GM18511 (cell line): Measurements from ENCODE around the gene BICDL2.

ENCODE experiments used
- ATAC-seq: cut with Tn5 transposase; IDR thresholded peaks from one replicate; pipeline ENCODE4 v1.9.1; 2021; ENCODE audit warnings: mild to moderate bottlenecking, moderate library complexity; ENCODE audit not compliant: unreplicated experiment

Gene BICDL2

DNA sequence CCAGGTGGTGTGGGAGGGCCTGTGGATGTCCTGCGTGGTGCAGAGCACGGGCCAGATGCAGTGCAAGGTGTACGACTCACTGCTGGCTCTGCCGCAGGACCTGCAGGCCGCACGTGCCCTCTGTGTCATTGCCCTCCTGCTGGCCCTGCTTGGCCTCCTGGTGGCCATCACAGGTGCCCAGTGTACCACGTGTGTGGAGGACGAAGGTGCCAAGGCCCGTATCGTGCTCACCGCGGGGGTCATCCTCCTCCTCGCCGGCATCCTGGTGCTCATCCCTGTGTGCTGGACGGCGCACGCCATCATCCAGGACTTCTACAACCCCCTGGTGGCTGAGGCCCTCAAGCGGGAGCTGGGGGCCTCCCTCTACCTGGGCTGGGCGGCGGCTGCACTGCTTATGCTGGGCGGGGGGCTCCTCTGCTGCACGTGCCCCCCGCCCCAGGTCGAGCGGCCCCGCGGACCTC lies 23.2 kb downstream of the BICDL2 start:
- ATAC-seq: no peak

DNA sequence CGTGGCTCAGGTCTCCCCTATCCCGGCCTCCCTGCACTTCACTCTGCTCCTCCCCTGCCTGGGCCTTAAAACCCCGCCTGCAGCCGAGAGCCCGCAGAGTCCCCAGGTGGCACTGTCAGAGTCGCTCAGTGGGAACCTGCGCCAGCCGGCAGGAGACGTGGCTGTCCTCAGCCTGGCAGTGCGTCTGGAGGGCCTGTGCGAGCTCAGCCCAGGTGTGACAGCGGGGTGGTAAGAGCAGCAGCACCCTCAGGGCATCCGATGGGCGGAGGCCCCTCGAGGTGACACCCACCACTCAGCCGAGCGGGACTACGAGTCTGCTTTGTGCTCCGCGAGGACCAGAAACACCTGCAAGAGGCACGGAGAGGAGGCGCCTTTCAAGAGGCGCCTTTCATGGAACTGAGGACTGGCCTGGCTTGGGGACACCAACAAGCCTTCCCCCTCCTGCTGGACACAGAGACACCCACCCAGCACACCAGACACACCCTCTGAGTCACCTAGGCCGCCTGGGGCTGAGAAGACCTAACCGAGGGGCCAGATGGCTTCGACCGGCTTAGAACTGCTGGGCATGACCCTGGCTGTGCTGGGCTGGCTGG lies 23.8 kb downstream of the BICDL2 start, which contains the start of gene CLDN9:
Gene CLDN9, plus strand, starts transcription at position 96 of the 593 bp plus-strand sequence. Its CDS starts 440 bp downstream, at position 536.
- ATAC-seq: no peak

DNA sequence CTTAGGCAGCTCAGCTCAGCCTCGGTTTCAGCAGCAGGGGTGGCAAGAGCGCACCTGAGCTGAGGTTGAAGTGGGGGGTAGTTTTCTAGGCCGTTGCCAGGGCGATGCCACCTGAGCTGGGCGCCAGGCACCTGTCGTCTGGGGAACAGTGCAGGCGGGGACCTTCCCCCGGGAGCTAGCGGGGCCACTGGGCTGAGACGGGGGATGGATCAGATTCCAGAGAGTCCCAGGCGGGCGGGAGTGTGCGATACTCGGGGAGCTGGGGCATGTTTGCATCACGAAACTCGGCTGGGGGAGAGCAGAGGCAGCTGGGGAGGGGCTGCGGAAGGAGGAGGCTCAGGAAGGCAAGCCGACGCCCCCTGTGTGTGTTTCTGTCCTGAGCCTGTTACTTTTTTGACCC lies 24.5 kb downstream of the BICDL2 start:
- no peak for ATAC-seq

DNA sequence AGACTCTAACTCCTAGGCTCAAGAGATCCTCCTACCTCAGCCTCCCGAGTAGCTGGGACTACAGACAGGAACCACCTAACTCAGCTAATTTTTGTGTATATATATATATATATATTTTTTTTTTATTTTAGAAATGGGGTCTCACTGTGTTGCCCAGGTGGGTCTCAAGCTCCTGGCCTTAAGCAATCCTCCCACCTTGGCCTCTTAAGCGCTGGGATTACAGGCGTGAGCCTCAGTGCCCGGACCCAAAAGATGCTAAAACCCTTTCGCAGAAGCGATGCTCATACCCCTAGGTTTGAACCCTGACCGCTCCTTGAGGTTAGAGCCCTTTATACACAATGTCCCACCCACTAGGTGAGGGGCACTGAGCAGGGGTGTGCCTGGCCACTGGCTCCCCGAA lies 26.2 kb downstream of the BICDL2 start:
- no peak for ATAC-seq

DNA sequence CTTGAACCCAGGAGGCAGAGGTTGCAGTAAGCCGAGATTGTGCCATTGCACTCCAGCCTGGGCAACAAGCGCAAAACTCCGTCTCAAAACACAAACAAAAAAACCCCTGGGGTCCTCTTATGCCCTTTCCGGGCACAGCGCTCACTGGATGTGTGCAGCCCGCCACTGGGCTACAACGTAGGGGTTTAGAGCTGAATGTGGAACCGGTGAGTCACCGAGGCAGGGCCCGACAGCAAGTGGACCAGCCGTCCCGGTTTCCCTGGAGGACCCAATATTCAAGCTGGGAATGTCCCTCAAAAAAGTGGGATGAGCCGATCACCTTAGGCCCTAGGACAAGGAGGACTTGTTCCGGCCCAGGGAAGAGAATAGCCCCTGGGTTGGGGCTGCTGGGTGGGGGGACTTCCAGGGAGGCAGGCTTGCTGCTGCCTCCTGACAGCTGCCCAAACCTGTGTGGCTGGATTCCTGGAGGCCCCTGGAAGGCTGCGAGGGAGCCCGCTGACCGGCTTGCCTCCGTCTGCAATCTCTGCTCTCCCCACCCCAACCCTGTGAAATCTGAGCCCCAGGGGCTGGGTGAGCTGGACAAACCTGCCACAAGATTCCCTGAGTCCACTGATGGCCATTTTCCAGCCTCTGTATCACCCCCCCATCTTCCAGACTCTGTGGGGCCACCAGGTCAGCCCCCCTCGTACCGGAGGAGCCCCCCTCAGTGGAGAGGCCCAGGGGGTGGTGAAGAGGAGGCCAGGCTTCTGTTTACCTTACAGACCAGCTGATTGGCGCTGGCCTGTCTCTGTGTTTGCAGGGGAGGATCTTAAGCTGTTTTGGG lies 27.0 kb downstream of the BICDL2 start:
- ATAC-seq: no peak

DNA sequence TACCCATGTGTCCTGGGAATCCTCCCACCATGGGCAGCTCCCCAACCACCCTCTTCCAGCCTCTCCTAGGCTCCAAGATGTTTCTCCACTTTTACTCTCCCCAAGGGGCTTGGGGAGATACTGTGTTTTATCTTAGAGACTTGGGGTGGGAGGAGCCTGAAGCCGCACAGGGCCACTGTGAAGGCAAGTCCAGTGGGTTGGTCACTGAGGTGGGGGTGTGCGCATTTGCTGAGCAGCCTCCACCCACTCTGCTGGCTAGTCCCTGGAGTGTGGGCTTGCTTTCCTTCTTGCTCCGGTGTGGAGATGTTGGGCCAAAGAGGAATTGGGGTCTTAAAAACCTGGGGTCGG lies 28.1 kb downstream of the BICDL2 start:
- ATAC-seq: no peak

DNA sequence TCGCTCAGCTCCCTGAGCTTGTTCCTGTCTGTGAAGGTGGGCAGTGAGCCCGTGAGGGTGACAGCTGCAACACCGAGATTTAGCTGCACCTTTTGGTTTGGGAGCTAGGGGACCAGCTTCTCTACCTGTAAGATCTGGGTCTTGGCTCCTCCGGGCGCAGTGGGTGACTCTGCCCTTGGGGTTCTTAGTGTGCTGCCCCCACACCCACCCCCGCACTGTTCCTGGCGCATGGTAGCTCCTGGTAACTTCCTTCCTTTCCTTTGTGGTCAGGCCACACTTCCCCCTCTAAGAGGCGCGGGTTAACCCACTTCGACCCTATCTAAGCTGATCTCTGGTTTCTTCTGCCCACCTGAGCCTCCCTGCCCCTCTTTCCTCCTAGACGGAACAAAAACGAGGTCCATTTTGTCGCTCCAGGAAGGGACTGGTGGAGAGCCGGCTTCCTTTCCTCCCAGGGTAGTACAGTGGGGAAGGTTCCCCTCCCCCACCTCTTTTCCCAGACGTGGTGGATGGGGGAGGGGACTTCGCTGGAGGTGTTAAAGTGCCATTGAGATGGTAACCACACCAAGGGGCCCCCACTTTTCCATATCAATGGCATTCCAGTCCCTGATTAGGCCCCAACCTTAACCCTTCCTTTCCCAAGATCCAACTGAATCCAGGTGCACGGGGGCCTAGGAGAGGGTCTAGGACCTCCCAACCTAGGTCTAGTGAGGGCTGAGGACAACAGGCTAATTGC lies 28.6 kb downstream of the BICDL2 start:
- ATAC-seq: no peak

DNA sequence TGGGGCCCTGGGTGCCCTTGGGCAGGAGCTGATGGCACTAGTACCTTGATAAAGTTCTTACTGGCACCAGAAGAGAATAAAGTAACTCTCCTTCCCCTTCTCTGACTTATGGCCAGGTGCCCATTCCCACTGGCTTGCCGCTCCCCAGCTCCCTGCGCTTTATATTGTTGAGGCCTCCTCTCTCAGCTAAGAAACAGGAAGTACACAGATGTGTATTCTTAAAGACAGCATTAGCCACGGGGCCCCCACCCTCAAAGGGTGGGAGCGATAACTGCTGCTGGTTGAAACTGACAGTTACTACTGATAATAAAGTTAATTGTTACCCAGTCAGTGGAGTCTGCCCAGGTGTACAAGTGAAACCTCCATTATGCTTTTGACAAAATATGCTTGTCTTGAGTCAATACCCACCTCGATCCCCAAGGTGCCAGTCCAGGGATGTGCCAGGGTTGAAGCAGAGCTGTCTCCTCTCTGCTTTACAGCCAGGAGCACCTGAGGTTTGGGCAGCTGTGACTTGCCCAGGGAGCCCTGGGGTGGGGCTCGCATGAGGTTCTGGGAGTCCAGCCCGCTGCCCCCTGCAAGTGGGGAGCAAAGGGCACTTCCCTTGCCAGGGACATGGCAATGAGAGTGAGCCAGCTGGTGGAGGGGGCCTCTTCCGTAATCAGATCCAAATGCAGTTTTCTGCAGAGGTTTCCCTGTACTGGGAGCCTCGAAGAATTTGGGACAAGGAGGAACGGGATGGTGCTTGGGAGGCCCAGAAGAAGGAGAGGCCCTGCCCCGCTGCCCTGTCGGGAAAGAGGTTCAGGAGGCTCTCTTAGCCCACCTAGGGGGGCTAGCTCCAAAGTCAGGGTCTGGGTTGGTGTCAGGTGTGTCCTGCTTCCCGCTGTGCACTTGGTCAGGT lies 29.4 kb downstream of the BICDL2 start:
- no peak for ATAC-seq

DNA sequence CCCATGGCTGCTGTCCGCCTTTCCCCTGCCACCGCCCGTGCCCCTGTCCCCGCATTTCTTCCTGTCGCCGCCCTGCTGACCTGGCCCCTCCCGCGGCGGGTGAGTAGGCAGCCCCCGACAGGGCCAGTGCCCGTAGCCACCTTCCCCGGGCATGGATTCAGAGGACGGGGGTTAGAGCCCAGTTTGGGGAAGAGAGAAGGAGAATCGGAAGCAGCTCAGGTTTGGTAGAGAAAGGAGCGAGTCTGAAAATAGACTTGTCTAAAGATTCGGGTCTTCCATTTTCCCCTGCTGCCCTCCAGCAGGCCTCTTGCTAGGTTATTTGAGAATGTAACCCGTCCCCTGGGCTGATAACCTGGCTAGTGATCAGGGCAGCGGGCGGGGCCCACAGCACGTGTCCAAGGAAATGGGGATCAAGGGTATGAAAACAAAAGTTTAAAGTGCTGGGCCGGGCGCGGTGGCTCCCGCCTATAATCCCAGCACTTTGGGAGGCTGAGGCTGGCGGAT lies 31.9 kb downstream of the BICDL2 start:
- ATAC-seq: no peak

DNA sequence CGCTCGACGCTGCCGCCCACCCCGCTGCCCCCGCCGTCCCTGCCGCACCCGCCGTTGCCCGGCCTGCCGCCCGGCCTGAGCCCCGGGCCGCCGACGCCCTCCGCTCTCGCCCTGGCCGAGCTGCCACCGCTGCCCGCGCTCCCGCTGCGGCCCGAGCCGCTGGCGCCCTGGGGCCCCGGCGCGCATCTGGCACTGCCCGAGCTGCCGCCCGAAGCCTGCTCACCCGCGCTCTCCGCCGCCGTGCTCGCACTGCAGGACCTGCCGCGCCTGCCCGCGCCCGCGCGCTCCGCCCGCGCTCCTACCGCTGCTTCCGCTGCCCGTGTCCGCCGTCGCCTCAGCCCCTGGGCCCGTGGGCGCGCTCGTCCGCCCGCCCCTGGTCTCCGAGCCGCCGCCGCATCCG lies 32.4 kb downstream of the BICDL2 start:
- ATAC-seq: peak; percentile 19

DNA sequence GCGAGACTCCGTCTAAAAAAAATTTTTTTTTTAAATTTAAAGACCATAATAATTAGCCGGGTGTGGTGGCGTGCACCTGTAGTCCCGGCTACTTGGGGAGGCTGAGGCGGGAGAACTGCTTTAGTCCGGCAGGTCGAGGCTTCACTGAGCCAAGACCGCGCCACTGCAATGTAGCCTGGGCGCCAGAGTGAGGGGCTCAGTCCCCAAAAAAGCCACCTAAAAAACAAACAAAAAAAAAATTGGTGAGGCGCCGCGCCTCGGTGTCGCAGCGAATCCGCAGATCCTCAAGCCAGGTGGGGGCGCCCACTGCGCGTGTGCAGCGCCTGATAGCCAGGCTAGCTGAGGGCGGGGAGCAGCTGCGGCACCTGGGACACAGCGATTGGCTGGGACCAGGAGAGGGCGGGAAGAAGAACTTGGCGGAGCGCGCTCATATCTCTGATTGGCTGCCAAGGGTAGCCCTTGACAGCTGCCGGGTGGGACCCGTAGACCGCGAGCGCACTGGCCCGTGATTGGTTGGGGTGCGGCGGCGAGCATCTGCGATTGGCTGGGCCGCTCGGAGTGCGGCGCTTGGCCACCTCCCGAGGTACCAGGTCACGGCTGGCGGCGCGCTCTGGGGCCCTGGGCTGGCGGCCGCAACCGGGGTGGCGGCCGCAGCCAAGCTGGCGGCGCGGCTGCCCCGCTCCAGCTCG lies 33.0 kb downstream of the BICDL2 start:
- peak; percentile 95 for ATAC-seq

DNA sequence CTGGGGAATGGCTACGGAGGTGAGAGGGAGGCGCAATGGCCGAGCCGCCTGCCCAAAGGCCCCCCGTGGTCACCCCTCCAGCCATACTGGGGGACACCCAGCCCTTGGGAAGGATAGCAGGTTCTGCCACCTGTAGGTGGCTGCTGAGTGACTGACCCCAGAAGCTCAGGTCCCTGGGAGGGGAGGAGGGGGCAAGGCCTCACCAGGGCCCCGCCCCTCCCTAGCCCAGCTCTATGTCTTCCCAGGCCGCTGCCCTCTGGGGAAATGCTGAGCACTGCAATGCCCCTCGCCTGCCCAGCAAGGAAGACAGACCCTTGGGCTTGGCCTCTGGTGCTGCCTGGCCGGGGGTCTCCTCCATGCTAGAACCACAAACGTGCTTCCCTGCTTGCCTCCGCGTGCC lies 35.4 kb downstream of the BICDL2 start:
- no peak for ATAC-seq

DNA sequence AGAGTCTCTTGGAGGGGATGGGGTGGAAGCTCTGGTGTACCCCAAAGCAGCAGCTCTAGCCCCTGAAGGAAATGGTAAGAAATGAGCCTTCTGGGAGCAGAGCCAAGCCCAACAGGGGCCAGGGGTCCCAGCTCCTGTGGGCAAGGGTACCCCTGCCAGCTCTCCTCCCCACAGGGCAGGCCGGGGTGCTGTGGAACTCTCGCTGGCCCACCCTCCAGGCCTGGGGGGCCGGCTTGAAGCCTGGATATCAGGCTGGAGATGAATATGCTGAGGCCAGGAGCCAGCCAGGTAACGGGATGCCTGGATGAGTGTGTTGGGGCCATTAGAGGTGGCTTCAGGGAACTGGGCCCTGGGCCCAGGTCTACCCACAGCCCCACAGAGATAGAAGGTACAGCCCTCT lies 36.2 kb downstream of the BICDL2 start:
- no peak for ATAC-seq

DNA sequence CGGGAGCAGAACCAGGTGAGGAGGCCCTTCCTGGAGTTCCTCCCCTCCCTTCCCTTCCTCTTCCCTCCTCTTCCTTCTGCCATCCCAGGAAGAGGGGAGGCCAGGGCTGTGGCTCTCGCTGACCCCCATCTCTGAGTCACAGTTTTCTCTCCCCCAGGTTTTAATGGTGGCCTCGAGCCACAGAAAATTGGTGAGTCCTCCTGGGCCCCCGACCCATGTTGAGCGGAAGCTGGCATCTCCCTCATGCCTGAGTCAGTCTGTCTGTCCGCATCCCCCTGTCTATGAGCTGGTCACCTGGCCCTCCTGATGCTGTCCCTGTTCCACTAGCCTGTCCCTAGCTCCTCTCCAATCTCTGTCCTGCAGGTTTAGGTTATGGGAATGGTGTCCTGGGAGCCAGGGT lies 36.8 kb downstream of the BICDL2 start:
- ATAC-seq: no peak

DNA sequence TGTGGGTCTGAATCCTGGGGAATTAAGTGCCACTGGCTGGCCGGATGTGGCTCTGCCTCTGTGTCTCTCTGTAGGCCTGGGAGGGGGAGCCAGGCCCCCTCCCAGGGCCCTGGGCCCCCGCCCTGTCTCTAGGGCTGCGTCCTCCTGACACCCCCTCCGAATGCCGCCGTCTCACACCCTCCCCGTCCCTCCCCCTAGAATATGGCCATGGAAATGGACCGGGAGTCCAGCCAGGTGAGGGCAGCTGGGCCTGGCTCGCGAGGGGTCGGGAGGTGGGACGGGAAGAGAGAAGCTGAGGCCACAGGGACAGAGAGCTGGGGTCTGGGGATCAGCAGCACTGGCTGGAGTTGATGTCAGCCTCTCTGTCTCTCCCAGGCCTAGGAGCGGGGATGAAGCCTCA lies 40.4 kb downstream of the BICDL2 start:
- no peak for ATAC-seq

DNA sequence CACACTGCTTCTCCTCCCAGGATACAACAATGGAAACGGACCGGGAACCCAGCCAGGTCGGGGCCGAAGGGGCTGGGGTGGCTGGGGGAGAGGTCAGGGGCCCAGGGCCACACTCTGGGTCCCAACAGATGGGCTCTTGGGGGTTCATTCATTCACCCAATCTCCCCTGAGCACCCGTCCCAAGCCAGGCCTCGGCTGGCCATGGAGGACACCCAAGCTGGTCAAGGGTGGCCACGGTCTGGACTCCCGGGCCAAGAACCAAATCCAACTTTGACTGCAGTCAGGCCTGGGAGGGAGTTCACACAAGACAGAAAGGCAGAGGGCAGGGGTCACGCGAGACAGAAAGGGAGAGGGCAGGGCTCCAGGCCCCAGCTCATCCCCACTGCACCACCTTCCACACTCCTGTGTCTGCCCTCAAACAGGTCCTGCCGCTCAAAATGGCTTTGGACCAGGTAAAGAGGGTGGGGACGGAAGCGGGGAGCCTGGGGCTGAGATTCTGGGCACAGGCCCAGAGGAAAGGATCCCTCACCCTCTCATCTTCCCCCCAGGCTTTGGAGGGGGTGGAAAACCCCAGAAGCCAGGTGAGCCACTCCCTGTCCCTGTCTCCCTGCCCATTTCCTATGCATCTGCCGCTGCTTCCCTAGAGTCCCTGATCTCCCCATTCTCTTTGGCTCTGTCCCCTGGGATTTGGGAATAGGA lies 44.2 kb downstream of the BICDL2 start:
- no peak for ATAC-seq

DNA sequence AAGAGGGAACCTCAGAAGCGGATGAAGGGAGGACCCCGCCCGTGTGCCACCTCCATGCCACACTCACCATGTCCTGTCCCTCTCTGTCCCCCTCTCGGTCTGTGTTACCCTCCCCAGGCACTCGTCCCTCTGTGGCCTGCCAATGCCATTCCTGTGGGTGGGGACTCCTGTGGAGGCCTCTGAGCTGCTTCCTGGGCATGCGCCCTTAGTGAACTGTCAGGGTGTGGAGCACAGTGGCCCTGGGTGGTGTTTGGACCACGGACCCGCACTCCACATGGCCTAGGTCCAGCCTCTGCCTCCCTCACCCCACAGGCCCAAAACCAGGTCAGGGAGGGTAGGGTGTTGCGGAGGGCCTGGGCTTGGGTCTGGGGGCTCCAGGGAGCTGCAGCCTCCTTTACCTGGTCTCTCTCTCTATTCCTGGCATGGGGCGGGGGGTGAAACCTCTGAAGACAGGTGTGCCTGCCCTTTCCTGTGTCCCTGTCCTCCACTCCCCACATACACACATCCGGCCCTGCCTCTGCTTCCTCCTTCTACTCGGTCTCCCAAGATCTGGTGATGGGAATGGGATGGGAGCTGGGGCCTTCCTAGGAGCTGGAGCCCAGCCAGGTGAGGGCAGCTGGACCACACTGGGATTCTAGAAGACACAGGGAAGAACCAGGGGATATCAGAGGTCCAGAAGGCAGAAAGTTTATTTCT lies 45.0 kb downstream of the BICDL2 start:
- no peak for ATAC-seq

DNA sequence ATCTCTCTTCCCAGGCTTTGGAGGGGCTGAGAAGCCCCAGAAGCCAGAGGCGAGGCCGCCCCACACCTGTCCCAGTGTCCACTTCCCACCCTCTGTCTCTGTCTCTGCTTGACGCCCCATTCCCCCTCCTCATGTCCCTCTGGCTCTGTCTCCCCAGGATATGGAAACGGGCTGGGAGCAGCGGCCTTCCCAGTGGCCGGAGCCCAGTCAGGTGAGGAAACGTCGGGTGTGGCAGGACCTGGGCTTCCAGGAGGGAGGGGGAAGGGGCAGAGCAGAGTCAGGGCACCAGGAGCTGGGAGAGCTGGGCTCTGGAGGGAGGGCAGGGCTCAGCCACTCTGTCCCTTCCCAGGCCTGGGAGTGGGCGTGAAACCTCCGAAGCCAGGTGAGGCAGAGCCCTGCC lies 45.9 kb downstream of the BICDL2 start:
- no peak for ATAC-seq

DNA sequence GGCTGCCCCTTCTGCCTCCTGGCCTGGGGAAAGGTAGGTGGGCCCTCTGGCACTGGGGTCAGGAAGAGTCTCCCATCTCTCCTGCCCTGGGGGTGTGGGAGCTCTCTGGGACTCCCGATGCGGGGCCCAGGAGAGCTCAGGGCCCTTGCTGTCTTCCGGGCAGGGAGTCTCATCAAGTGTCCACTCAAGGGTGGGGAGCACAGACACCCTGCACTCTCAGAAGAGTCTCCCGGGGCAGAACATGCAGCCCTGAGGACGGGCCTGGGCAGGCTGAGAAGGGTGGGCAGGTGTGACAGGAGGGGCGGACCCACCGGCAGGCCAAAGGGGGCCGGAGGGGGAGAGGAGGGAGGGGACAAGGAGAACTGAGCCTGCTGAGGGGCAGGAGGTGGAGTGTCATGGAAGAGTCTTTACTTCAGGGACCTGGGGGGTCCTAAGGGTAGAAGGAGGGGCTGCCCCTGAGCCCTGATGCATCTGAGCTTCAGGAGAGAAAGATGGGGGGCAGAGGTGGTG lies 48.1 kb downstream of the BICDL2 start:
- no peak for ATAC-seq
